Activated naive CD8-positive, alpha-beta T cell treated with anti-CD3 and anti-CD28 coated beads for 36 hours (primary cell): ENCODE measurements around the gene DIO1. TPM values are rescaled to one million over a fixed set of nuclear protein-coding genes. Genes with fewer than 3 reads are reported as not detected.

ENCODE experiments used
- DNase-seq: peaks from one replicate; pipeline ENCODE4 v3.0.0; 2021
- H3K27ac Mint-ChIP-seq: one replicate; pipeline ENCODE4 v1.8.0; 2022; ENCODE audit warnings: mild to moderate bottlenecking, moderate library complexity, mixed read lengths
- H3K27me3 Mint-ChIP-seq: one replicate; pipeline ENCODE4 v1.8.0; 2022; ENCODE audit warnings: mild to moderate bottlenecking, mixed read lengths
- H3K36me3 Mint-ChIP-seq: one replicate; pipeline ENCODE4 v1.8.0; 2021; ENCODE audit warnings: mild to moderate bottlenecking, mixed read lengths
- H3K4me1 Mint-ChIP-seq: one replicate; pipeline ENCODE4 v1.8.0; 2021; ENCODE audit warnings: mixed read lengths
- H3K4me3 Mint-ChIP-seq: one replicate; pipeline ENCODE4 v1.8.0; 2022; ENCODE audit warnings: mild to moderate bottlenecking, moderate library complexity, mixed read lengths
- H3K9me3 Mint-ChIP-seq: one replicate; pipeline ENCODE4 v1.8.0; 2022; ENCODE audit warnings: mixed read lengths
- total RNA-seq, 2 experiments: library from RNA; stranded (reverse); gene quantifications; one replicate each; pipeline ENCODE4 v1.2.3, GENCODE V29; 2021

The DIO1 gene
- total RNA-seq, 2 experiments from 2014 or later = not detected

DNA sequence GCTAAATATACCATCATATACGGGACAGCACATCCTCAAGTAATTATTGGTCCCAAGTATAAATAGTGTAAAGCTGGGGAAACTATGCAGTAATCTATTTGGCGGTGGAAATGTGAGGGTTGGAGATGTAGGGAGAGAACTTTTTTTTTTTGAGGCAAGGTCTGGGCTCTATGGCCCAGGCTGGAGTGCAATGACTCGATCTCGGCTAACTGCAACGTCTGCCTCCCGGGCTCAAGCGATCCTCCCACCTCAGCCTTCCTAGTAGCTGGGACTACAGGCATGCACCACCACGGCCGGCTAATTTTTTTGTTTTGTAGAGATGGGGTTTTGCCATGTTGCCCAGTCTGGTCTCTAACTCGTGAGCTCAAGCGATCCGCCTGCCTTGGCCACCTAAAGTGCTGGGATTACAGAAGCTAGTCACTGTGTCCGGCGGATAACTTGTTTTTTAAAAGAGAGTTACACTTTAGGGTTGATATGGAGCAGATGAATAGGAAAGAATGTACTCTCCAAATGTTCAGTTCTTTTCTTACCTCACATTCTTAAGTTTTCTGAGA is 49.6 kb downstream of the DIO1 start:
- peak overlapping the region; percentile 16 for H3K27ac Mint-ChIP-seq
- no peaks in the 10 kb centered on the region for H3K9me3 Mint-ChIP-seq
- peaks cover 30% of the 10 kb centered on the region for H3K36me3 Mint-ChIP-seq
- DNase-seq = no peak
- peaks cover 36% of the 10 kb centered on the region for H3K4me1 Mint-ChIP-seq
- H3K27me3 Mint-ChIP-seq = no peaks in the 10 kb centered on the region
- peak overlapping the region; percentile 93 for H3K4me3 Mint-ChIP-seq

- Mint-ChIP-seq H3K27ac (peak overlapping the region; percentile 91), H3K27me3 (no peaks in the 10 kb centered on the region), H3K4me3 (peak overlapping the region; percentile 93), H3K9me3 (no peaks in the 10 kb centered on the region), H3K4me1 (peaks cover 40% of the 10 kb centered on the region), H3K36me3 (peaks cover 24% of the 10 kb centered on the region)
- no peak for DNase-seq
Measured at GRCh38 chr1:53944469-53945182, 50.6 kb downstream of the DIO1 start.

GRCh38 chr1:53945183-53945432 is 51.1 kb downstream of the DIO1 start:
- Mint-ChIP-seq H3K36me3 (peaks cover 22% of the 10 kb centered on the region), H3K4me1 (peaks cover 42% of the 10 kb centered on the region)

GRCh38 chr1:53945433-53946251 is 51.7 kb downstream of the DIO1 start, which contains the start of gene IFT25:
IFT25 (minus strand) TSS chr1:53945699; CDS start chr1:53940082, 5,617 bp downstream.
- Mint-ChIP-seq H3K4me3 (peak within 1 kb of the TSS; percentile 93), H3K27ac (peak within 1 kb of the TSS; percentile 91), H3K27me3 (no peaks in the 10 kb centered on the region), H3K9me3 (no peaks in the 10 kb centered on the region), H3K36me3 (peaks cover 20% of the 10 kb centered on the region), H3K4me1 (peaks cover 41% of the 10 kb centered on the region)
- DNase-seq = peak; percentile 96

More at GRCh38 chr1:53945183-53945432, 51.1 kb downstream of the DIO1 start:
- H3K4me3 Mint-ChIP-seq = peak overlapping the region; percentile 93
- no peak for DNase-seq
- H3K27me3 Mint-ChIP-seq = no peaks in the 10 kb centered on the region
- peak overlapping the region; percentile 91 for H3K27ac Mint-ChIP-seq
- H3K9me3 Mint-ChIP-seq = no peaks in the 10 kb centered on the region

DNA sequence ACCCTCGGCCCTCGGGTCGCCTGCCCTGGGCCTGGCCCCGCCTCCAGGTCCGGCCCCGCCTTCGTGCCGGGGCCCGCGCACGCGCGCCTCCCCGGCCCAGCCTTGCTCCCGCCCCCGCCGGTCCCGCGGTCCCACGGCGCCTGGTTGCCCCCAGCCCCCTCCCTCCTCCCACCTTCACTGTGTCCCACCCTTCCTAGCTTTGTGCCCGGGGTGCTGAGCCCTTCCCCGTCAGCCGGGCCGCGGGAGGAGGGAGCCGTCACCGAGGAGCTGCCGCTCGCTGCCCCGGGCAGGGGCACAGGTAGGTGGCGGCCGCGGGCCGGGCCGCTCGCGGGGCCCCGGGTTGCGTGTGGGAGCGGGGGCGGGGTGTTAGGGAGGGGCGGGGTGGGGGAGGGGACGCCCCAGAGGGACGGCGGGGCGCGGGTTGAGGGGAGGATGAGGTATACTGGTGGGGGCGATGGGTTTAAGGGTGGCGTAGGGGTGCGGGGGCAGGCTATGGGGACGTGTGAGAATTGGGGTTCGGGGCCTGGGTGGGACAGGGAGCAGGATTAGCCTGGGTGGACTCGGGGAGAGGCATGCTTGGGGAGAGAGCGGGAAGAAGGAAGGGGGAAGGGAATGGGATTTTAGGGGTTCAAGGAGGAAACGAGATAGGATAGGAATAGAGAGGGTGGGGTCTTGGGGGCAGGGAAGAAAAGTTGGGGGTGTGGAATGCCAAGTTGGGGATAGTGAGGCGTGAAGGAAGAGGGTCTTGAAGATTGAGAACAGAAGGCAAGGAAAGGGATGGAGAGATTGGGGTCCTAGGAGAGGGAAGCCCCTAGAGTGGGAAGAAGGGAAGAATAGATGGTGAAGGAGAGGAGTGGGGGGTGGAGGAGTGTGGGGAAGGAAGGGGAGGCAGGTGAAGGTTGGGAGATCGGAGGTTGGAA is 52.5 kb downstream of the DIO1 start, which contains the start of gene LRRC42:
LRRC42 (plus strand) TSS at position 99 of the 920 bp plus-strand sequence. CDS start 5,650 bp downstream, outside the sequence.
- H3K4me1 Mint-ChIP-seq = peaks cover 41% of the 10 kb centered on the region
- H3K27me3 Mint-ChIP-seq = no peaks in the 10 kb centered on the region
- no peak for DNase-seq
- H3K9me3 Mint-ChIP-seq = no peaks in the 10 kb centered on the region
- H3K4me3 Mint-ChIP-seq = peak within 1 kb of the TSS; percentile 93
- peak within 1 kb of the TSS; percentile 91 for H3K27ac Mint-ChIP-seq
- peaks cover 20% of the 10 kb centered on the region for H3K36me3 Mint-ChIP-seq

- H3K9me3 Mint-ChIP-seq = no peaks in the 10 kb centered on the region
- H3K27me3 Mint-ChIP-seq = no peaks in the 10 kb centered on the region
- H3K27ac Mint-ChIP-seq = peak overlapping the region; percentile 85
- H3K36me3 Mint-ChIP-seq = peaks cover 20% of the 10 kb centered on the region
- H3K4me1 Mint-ChIP-seq = peaks cover 41% of the 10 kb centered on the region
- DNase-seq = no peak
- peak overlapping the region; percentile 91 for H3K4me3 Mint-ChIP-seq
Measured at GRCh38 chr1:53947172-53947907, 53.4 kb downstream of the DIO1 start.

DNA sequence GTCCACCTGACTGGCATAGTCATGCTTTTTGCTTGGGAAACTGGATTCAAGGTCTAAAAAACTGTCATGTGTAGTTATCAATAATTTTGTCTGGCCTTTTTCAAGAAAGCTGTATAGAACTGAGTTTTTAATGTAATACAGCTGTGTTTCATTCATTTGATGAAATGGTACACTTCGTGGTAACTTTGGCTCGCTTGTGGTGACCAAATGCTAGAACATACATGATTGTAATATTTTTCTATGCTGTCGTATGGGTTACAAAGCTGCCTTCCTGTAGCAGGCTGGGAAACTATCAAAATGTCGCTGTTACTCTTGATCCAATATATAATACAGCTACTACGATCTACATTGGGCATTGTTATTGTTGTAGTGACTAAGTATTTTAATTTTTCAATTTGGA is 54.3 kb downstream of the DIO1 start:
- Mint-ChIP-seq H3K27me3 (no peaks in the 10 kb centered on the region), H3K9me3 (no peaks in the 10 kb centered on the region), H3K36me3 (peaks cover 13% of the 10 kb centered on the region), H3K27ac (no peak overlapping the region), H3K4me1 (peaks cover 31% of the 10 kb centered on the region), H3K4me3 (no peak overlapping the region)
- no peak for DNase-seq

- Mint-ChIP-seq H3K9me3 (no peaks in the 10 kb centered on the region), H3K4me3 (no peak overlapping the region), H3K4me1 (peaks cover 25% of the 10 kb centered on the region), H3K27me3 (no peaks in the 10 kb centered on the region), H3K36me3 (peaks cover 6% of the 10 kb centered on the region), H3K27ac (no peak overlapping the region)
- DNase-seq = no peak
Measured at GRCh38 chr1:53949023-53949990, 55.3 kb downstream of the DIO1 start.

DNA sequence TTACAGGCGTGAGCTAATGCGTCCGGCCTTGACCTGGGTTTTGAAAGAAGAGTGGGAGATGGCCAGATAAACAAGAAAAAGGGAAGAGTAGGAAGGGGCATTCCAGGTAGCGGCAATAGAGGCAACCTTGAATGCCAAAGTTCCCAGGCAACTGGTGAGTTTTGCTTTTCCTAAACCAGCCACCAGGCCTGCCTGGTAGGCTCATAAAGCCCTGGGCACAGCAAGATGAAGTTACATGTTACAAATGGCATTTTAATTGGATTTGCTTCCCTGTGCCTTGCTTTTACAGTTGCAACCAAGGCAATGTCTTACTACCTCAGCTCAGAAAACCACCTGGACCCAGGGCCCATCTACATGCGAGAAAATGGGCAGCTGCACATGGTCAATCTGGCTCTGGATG is 57.7 kb downstream of the DIO1 start:
- Mint-ChIP-seq H3K27ac (no peak overlapping the region), H3K36me3 (peaks cover 2% of the 10 kb centered on the region), H3K4me1 (peaks cover 26% of the 10 kb centered on the region), H3K27me3 (no peaks in the 10 kb centered on the region), H3K4me3 (no peak overlapping the region), H3K9me3 (no peaks in the 10 kb centered on the region)
- DNase-seq = no peak

- no peak overlapping the region for H3K4me3 Mint-ChIP-seq
- H3K36me3 Mint-ChIP-seq = peaks cover 3% of the 10 kb centered on the region
- no peak overlapping the region for H3K27ac Mint-ChIP-seq
- peaks cover 19% of the 10 kb centered on the region for H3K4me1 Mint-ChIP-seq
- no peaks in the 10 kb centered on the region for H3K27me3 Mint-ChIP-seq
- H3K9me3 Mint-ChIP-seq = no peaks in the 10 kb centered on the region
- DNase-seq = no peak
Measured at GRCh38 chr1:53954128-53954527, 60.1 kb downstream of the DIO1 start.

GRCh38 chr1:53956308-53957168 is 62.6 kb downstream of the DIO1 start:
- Mint-ChIP-seq H3K9me3 (no peaks in the 10 kb centered on the region), H3K36me3 (peaks cover 8% of the 10 kb centered on the region), H3K27ac (no peak overlapping the region), H3K4me3 (no peak overlapping the region), H3K4me1 (peaks cover 13% of the 10 kb centered on the region), H3K27me3 (no peaks in the 10 kb centered on the region)
- DNase-seq = no peak

- DNase-seq = no peak
- peaks cover 13% of the 10 kb centered on the region for H3K4me1 Mint-ChIP-seq
- H3K36me3 Mint-ChIP-seq = peaks cover 8% of the 10 kb centered on the region
- no peaks in the 10 kb centered on the region for H3K27me3 Mint-ChIP-seq
- no peaks in the 10 kb centered on the region for H3K9me3 Mint-ChIP-seq
- H3K4me3 Mint-ChIP-seq = no peak overlapping the region
- H3K27ac Mint-ChIP-seq = no peak overlapping the region
Measured at GRCh38 chr1:53957194-53957818, 63.3 kb downstream of the DIO1 start.
